ENCODE results near the gene RBM12.

RBM12 gene

DNA sequence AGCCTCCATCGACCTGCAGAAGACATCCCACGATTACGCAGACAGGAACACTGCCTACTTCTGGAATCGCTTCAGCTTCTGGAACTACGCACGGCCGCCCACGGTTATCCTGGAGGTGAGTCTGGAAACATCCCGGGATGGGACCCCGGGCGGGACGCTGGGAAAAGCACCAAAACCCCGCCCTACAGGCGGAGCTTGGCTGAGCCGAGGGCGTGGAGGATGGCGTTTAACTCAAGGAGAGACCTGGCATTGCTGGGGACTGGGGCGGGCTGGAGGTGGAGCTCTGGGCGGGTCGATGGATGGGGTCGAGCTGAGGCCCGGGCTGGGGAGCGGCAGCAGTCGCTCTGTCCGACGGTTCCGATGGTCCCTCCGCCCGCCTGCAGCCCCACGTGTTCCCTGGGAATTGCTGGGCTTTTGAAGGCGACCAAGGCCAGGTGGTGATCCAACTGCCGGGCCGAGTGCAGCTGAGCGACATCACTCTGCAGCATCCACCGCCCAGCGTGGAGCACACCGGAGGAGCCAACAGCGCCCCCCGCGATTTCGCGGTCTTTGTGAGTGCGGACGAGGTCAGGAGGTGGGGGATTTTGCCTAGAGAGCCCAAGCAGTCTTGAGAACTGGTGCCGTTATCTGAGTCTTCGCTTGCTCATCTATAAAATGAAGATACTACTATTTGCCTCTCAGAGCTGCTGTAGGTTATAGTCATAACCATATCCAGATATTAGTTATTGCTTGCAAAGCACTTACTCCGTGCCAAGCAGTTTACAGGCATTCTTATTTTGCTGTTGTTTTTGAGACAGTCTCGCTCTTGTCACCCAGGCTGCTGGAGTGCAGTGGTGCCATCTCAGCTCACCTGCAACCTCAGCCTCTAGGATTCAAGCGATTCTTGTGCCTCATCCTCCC, 45.3 kb downstream of the RBM12 start:
- peak; percentile 82 for DNase-seq (ENCODE audit: low read depth)

DNA sequence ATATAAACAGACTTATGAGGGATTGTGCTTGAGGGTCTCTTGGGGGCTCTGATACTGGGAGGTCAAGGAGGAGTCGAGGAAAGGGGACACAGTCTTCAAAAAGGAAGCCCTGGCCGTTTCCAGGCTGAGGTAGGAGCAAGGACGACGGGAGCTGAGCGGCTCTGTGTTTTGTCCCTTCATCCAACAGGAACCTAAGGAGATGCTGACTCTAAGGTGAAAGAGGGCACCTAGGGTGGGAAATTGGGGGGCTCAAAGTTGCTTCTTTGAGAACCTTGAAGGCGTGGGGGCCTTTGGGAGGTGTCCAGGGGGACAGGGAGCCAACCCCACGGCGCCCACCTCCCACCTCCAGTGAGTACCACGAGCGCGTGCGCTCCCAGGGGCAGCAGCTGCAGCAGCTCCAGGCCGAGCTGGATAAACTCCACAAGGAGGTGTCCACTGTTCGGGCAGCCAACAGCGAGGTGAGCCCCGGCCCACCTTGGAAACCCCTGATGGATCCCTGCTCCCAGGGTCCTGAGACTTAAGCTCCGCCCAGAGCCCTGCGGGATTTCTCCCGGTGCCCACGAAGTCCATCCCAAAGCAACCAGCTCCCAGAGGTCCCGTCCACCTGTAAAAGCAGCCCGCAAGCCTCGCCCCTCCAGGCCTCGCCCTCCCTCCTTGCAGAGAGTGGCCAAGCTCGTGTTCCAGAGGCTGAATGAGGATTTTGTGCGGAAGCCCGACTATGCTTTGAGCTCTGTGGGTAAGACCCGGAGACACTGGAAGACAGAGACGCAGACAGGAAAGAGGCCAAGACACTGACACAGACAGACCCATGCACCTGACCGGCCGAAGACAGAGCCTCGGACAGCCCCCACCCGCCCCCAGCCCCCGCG, 46.2 kb downstream of the RBM12 start:
- DNase-seq (ENCODE audit: low read depth): no peak

- DNase-seq (ENCODE audit: low read depth): peak; percentile 50
Measured at GRCh38 chr20:35617397-35618262, 47.1 kb downstream of the RBM12 start.

DNA sequence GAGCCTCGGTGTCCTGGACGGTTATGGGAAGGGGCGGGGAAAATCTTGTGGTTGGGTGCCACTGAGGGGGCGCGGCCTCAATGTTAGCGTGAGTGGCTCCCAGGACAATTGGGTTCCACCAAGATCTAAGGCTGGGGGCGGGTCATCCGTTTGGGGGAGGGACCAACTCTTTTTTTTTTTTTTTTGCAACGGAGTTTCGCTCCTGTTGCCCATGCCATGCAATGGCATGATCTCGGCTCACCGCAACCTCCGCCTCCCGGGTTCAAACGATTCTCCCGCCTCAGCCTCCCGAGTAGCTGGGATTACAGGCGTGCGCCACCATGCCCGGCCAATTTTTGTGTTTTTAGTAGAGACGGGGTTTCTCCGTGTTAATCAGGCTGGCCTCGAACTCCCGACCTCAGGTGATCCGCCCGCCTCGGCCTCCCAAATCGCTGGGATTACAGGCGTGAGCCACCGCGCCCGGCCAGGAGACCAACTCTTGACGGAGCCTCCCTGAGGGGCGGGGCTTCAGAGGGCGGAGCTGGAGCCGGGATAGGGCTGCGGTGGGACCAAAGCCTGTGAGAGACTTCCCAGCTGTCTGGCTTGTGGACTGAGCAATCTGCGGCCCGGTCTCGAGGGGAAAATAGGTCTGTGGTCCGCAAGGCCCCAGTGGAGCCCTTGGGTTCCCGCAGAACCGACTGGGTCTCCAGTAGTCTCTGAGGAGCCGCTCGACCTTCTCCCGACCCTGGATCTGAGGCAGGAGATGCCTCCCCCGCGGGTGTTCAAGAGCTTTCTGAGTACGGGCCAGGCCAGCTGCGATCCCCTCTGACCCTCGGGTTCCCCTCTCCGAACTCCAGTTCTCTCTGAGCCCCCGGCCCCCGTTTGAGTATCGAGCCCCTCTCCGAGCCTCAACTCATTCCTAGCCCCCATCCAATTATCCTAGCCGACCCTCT, 48.0 kb downstream of the RBM12 start:
- DNase-seq (ENCODE audit: low read depth): peak; percentile 67

- DNase-seq (ENCODE audit: low read depth): peak; percentile 100
Measured at GRCh38 chr20:35615667-35616464, 48.8 kb downstream of the RBM12 start, which contains the start of gene SPAG4. Gene SPAG4, plus strand, starts transcription at chr20:35615829. Its CDS starts 175 bp downstream, at chr20:35616004.

- DNase-seq (ENCODE audit: low read depth): no peak
Measured at GRCh38 chr20:35611482-35611881, 53.2 kb downstream of the RBM12 start.

DNA sequence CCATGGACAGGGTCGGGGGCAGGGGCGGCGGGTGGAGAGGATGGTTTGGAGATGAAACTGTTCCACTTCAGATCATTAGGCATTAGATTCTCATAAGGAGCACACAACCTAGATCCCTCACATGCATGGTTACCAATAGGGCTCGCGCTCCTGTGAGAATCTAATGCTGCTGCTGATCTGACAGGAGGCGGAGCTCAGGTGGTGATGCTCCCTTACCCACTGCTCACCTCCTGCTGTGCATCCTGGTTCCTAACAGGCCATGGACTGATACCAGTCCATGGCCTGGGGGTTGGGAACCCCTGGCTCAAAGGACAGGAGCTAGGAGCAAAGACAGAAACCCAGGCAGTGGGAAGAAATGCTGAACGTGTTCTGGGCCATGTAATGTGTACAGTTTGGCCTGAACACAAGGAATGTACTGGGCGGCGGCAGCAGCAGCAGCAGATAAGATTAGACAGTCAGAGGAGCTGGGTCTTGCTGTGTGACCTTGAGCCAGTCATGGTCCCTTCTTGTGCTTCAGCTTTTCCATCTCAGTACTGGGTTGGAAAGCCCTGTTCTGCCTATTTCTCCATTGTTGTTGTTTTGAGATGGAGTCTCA, 53.8 kb downstream of the RBM12 start:
- DNase-seq (ENCODE audit: low read depth): no peak

DNA sequence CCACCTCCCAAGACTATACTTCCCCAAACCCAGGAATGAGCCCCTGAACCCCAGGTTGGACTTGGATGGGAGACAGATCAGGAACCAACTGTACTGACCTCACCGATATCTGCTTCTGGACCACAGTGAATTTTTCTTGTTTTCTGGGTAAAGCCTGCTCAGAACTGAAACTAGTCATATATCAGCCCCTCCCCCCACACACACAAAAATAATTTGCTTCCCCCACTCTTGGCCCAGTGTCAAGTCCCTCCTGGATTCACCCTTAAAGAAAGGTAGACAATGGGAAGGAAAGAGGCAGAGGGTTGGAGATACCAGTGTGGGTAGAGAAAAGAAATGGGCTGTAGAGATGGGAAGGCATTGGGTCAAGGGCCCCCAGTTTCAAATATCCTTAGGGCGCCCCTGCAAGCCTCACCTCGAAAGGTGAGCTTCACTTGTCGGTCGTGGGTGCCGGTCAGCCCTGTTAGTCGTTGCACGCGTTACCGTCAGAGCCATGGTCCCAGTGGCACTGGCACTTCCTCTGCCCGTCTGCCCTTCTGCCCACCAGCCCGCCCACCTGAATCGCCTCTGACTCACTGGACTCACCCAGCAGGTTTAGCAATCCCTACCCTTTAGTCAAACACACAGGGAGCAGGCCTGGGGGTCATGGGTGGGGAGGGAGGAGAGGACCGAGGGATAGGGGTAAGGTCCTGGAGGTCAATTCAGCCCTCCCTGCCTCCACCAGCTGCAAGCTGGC, 57.5 kb downstream of the RBM12 start:
- no peak for DNase-seq (ENCODE audit: low read depth)

DNA sequence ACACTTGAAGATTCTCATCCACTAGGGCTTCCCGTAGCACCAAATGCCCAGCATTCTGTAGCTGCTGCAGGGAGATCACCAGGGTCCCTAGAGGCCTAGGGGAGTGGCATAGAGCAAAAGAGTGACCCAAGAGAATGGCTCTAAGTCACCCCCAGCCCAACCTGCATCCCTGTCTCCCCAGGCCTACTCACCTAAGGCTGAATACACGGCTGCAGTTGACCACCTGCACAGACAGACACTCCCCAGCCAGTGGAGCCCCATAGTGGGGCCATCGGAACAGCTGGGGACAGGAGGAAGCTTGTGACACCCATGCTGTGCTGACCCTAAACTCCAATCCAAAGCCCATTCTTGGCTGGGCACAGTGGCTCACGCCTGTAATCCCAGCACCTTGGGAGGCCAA, 58.6 kb downstream of the RBM12 start:
- DNase-seq (ENCODE audit: low read depth): no peak

DNA sequence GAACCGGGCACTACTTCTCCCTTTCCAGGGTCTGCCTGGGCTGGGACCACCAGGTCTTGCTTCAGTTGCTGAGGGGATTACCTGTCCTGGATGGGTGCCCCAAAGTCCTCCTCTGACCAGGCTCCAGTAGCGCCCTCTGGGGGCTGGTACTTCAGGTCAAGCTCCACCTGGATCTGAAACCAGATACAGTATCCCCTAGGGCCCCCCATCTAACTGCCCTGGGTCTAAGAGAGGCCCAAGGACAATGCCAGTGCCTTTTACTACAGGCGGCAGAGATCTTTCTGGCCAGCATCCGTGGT, 60.3 kb downstream of the RBM12 start:
- DNase-seq (ENCODE audit: low read depth): no peak

- no peak for DNase-seq (ENCODE audit: low read depth)
Measured at GRCh38 chr20:35603695-35604448, 60.8 kb downstream of the RBM12 start.

GRCh38 chr20:35602851-35603495, 61.7 kb downstream of the RBM12 start:
- DNase-seq (ENCODE audit: low read depth): no peak

DNA sequence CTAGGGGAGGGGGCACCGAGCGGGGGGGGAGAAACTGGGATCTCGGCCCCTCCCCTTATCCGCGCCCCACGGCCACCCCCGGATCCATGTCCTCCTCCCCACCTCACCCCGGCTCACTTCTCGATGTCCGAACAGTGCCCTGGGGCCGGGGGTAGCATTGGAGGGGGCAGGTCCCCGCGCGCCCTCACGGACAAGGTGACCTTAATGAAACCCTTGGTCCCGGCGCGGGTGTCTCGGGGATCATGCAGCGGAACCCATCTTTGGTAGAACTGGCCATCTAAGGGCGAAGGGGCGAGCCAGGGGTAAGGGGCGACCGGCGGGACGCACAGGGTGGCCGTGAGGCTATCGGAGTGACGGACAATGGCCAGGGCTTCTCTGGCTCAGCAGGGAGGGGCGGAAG, 62.7 kb downstream of the RBM12 start:
- no peak for DNase-seq (ENCODE audit: low read depth)

- DNase-seq (ENCODE audit: low read depth): peak; percentile 78
Measured at GRCh38 chr20:35600993-35601973, 63.4 kb downstream of the RBM12 start.

DNA sequence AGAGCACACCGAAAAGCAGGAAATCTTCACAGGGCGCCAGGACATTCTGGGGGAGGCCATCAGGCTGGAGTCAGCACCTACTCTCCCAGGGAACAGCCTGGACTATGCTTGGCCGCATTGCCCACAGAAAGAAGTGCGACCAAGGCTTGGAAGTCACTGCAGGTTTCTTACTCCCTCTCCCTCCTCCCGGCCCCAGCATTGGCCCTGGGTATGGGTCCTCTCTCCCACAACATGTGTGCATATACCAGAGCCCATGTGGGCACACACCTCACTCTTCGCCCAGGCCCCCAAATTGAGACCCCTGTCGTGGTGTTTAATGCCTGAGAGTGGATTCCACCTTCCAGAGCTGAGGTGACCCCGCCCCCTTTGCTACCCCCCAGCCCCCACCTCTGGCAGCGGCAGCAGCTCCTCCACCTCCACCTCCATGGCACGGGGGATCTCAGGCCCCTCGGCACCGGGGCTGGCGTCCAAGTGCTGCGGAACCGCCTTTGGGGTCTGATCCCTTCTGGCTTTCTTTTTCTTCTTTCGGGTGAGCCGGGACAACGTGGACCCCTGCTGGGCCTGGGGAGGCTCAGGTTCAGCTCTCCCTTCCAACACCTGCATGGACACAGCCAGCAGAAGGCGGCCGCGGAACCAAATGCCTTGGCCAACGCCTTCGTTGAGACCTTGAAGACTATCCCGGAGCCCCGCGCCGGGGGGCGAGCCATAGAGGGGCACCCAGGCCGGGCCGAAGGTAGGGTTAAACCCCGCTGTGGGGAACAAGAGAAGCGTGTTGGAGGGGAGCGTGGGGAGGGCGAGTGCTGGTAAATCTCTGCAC, 64.3 kb downstream of the RBM12 start:
- DNase-seq (ENCODE audit: low read depth): no peak

DNA sequence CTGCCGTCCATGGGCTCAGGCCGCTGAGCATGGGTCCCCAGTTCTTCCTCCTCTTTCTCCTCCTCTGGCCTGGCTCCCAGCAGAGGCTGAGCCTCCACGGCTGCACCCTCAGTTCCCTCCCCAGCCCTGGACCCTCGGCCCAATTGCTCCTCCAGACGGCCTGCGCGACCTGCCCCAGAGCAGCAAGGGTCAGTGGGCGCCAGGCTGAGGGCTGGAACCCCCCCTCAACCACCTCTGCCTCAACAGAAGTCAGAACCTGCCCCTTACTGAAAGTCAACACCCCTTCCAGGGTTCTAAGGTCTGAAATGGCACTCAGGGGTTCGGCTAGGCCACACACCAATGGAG, 65.0 kb downstream of the RBM12 start:
- DNase-seq (ENCODE audit: low read depth): no peak
